Measurements from ENCODE around the gene C11orf86. TPM values are rescaled to one million over a fixed set of nuclear protein-coding genes. Genes with fewer than 3 reads are reported as not detected.
A peak's percentile ranks its signal among the peaks of the same experiment; 100 is the strongest.

C11orf86 gene
- total RNA-seq, 2 donors from 2014 or later: not detected

- Histone ChIP-seq H3K27ac (ENCODE audit: low read depth, low read length) (no peak overlapping the region), H3K9ac (ENCODE audit: extremely low read depth, low read length, poor library complexity, severe bottlenecking) (no peak overlapping the region), H3K4me1 (ENCODE audit: control insufficient read depth, insufficient read depth, low read length) (no peaks in the 10 kb centered on the region), H3K4me3 (ENCODE audit: low read length) (no peak overlapping the region), H3K36me3 (ENCODE audit: control insufficient read depth, insufficient read depth, low read length) (no peaks in the 10 kb centered on the region), H3K27me3 (ENCODE audit: control insufficient read depth, insufficient read depth, low read length, poor library complexity, severe bottlenecking) (no peaks in the 10 kb centered on the region), H3K9me3 (ENCODE audit: control insufficient read depth, low read length) (no peaks in the 10 kb centered on the region)
- H3K4me3 Mint-ChIP-seq: no peak overlapping the region
- peak overlapping the region; percentile 13 for H3K27ac Mint-ChIP-seq
- no peak for TF ChIP-seq CTCF (conservative IDR thresholded peaks at IDR 0.05)
- H3K9me3 Mint-ChIP-seq: no peaks in the 10 kb centered on the region
- no peaks in the 10 kb centered on the region for H3K4me1 Mint-ChIP-seq
- peaks cover 2% of the 10 kb centered on the region for H3K27me3 Mint-ChIP-seq (ENCODE audit: insufficient read depth)
- DNase-seq: no peak
- no peaks in the 10 kb centered on the region for H3K36me3 Mint-ChIP-seq (ENCODE audit: low read depth)
- 91 to 93% methylated on average over 10 to 11 of the region's 11 CpGs for WGBS, 2 experiments (ENCODE audit: insufficient coverage in 1 of 2, insufficient read length in 1 of 2)
Measured at GRCh38 chr11:67013511-67014045, 38.5 kb downstream of the C11orf86 start.

DNA sequence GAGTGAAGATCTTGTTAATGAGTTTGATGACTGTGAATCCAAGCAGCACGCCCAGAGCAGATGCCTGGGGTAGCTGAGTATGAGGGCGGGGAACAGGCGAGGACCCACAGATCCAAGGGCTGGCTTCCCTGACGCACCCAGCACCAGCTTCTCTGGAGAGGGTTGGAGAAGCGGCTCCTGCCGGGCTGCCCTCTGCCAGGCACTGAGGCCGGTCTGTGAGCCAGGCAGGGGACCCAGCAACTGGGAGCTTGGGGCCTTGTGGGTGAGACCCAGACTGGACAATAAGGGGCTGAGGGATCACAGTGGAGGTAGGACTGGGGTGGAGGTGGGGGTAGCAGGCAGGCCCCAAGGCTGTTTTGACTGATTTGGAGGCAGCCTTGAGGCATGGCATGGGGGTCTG is 39.2 kb downstream of the C11orf86 start:
- H3K4me3 ChIP-seq (ENCODE audit: low read length): no peak overlapping the region
- no peak for DNase-seq
- no peaks in the 10 kb centered on the region for H3K27me3 ChIP-seq (ENCODE audit: control insufficient read depth, insufficient read depth, low read length, poor library complexity, severe bottlenecking)
- no peaks in the 10 kb centered on the region for H3K9me3 ChIP-seq (ENCODE audit: control insufficient read depth, low read length)
- no peak overlapping the region for H3K27ac ChIP-seq (ENCODE audit: low read depth, low read length)
- no peak for TF ChIP-seq CTCF (conservative IDR thresholded peaks at IDR 0.05)
- no peaks in the 10 kb centered on the region for H3K4me1 ChIP-seq (ENCODE audit: control insufficient read depth, insufficient read depth, low read length)
- no peaks in the 10 kb centered on the region for H3K36me3 Mint-ChIP-seq (ENCODE audit: low read depth)
- H3K9me3 Mint-ChIP-seq: no peaks in the 10 kb centered on the region
- peaks cover 2% of the 10 kb centered on the region for H3K27me3 Mint-ChIP-seq (ENCODE audit: insufficient read depth)
- WGBS, 2 experiments (ENCODE audit: insufficient coverage in 1 of 2, insufficient read length in 1 of 2): 93 to 96% methylated on average over 4 to 7 of the region's 7 CpGs
- H3K27ac Mint-ChIP-seq: no peak overlapping the region
- no peak overlapping the region for H3K4me3 Mint-ChIP-seq
- no peaks in the 10 kb centered on the region for H3K4me1 Mint-ChIP-seq
- no peak overlapping the region for H3K9ac ChIP-seq (ENCODE audit: extremely low read depth, low read length, poor library complexity, severe bottlenecking)
- H3K36me3 ChIP-seq (ENCODE audit: control insufficient read depth, insufficient read depth, low read length): no peaks in the 10 kb centered on the region

DNA sequence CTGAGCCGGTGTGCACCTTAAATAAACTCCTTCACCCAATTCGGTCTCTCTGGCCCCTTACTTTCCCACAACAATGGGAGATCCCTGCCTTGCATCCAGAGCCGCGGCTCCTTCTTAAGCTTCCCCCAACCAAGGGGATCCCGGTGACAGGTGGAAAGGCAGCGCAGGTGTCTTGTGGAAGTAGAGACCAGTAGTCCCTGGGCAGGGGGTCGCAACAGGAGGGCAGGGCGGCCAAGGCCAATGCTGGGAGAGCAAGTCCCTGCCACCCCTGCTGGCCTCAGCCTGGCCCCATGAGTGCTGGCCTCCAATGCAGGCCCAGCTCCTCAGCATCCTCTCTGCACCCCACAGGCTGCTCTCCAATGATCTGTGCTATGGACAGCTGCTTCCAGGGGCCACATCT is 39.9 kb downstream of the C11orf86 start:
- WGBS, 2 experiments (ENCODE audit: insufficient coverage in 1 of 2, insufficient read length in 1 of 2): 92 to 100% methylated on average over 1 to 8 of the region's 8 CpGs
- Mint-ChIP-seq H3K27me3 (ENCODE audit: insufficient read depth) (peaks cover 2% of the 10 kb centered on the region), H3K4me3 (no peak overlapping the region), H3K9me3 (no peaks in the 10 kb centered on the region), H3K36me3 (ENCODE audit: low read depth) (no peaks in the 10 kb centered on the region), H3K4me1 (no peaks in the 10 kb centered on the region), H3K27ac (no peak overlapping the region)
- H3K27ac ChIP-seq (ENCODE audit: low read depth, low read length): no peak overlapping the region
- no peak for TF ChIP-seq CTCF (conservative IDR thresholded peaks at IDR 0.05)
- no peaks in the 10 kb centered on the region for H3K9me3 ChIP-seq (ENCODE audit: control insufficient read depth, low read length)
- H3K4me3 ChIP-seq (ENCODE audit: low read length): no peak overlapping the region
- no peak overlapping the region for H3K9ac ChIP-seq (ENCODE audit: extremely low read depth, low read length, poor library complexity, severe bottlenecking)
- no peaks in the 10 kb centered on the region for H3K4me1 ChIP-seq (ENCODE audit: control insufficient read depth, insufficient read depth, low read length)
- no peaks in the 10 kb centered on the region for H3K36me3 ChIP-seq (ENCODE audit: control insufficient read depth, insufficient read depth, low read length)
- DNase-seq: no peak
- no peaks in the 10 kb centered on the region for H3K27me3 ChIP-seq (ENCODE audit: control insufficient read depth, insufficient read depth, low read length, poor library complexity, severe bottlenecking)
